ENCODE results near the gene GPR107.

DNA sequence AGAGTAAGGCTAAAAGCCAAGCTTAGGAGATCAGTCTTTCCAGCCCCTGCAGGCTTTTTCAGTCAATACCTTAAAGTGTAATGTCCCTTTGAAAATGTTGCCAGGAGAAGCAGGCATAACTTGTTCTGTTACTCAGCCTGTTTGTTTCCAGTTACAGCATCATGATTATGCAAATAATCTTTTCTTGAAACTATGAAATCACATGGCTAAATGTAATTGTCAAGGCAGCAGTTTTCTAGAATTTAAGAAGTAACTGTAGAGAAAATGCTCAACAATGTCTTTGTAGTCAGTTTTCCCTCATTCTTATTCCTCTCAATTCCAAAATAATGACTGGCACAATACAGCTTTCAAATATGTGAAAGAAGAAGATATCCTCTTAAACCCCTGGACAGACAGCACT is 1.9 kb upstream of the GPR107 start:
- no peak for TF ChIP-seq EZH2 (IDR thresholded peaks at IDR 0.05; ENCODE audit: insufficient read depth, poor library complexity, severe bottlenecking)
- no peak for TF ChIP-seq EZH2phosphoT487 (IDR thresholded peaks at IDR 0.05; ENCODE audit: insufficient read depth, low read depth)

All from GM23248 (cell line).